Breast epithelium (tissue), 4 donors: ENCODE results near the gene CEP89. TPM values are rescaled to one million over a fixed set of nuclear protein-coding genes. Genes with fewer than 3 reads are reported as not detected.
"Not testable (repeated sequence)": the region's sequence is repeated elsewhere in the genome, so short reads cannot be mapped to it uniquely, and the experiment has no call there.

Experiments used
- DNase-seq, 2 donors: peaks; one replicate each; pipeline ENCODE4 v3.0.0-alpha.2; 2019; ENCODE audit warnings: low spot score in 2 of 2
- H3K27ac ChIP-seq, 2 donors: fragments of 200-600 bp; sonication (generic) in 1 of 2; one replicate each; pipeline ENCODE4 v1.5.1; 2016 to 2019; ENCODE audit warnings: mild to moderate bottlenecking in 1 of 2
- H3K27me3 ChIP-seq, 2 donors: fragments of 200-600 bp; sonication (generic) in 1 of 2; one replicate each; pipeline versions ENCODE4 v1.5.1 to v1.6.0; 2017 to 2019; ENCODE audit warnings: control low read depth in 1 of 2, mild to moderate bottlenecking in 1 of 2
- H3K36me3 ChIP-seq: fragments of 200-600 bp; one replicate; pipeline ENCODE4 v1.5.1; 2019
- H3K4me1 ChIP-seq, 2 donors: fragments of 200-600 bp; sonication (generic); one replicate each; pipeline ENCODE4 v1.5.1; 2016 to 2019; ENCODE audit warnings: control low read depth in 1 of 2
- H3K4me3 ChIP-seq, 3 donors: fragments of 200-600 bp; sonication (generic); 1 replicate in 2 of 3; 2 replicates in 1 of 3; pipeline ENCODE4 v1.5.1; 2016 to 2019; ENCODE audit warnings: mild to moderate bottlenecking in 3 of 3, moderate library complexity in 2 of 3
- H3K9me3 ChIP-seq, 2 donors: fragments of 200-600 bp; sonication (generic) in 1 of 2; one replicate each; pipeline ENCODE4 v1.5.1; 2016 to 2019; ENCODE audit warnings: control low read depth in 1 of 2
- CTCF ChIP-seq, 3 donors: fragments of 450-650 bp; IDR thresholded peaks; one replicate each; pipeline ENCODE4 v1.5.1; 2016 to 2017; ENCODE audit warnings: antibody characterized with exemption in 3 of 3, mild to moderate bottlenecking in 3 of 3, moderate library complexity in 3 of 3
- POLR2A ChIP-seq: fragments of 450-650 bp; IDR thresholded peaks from one replicate; pipeline ENCODE4 v1.6.1; 2016; ENCODE audit warnings: antibody characterized with exemption, mild to moderate bottlenecking, moderate library complexity
- POLR2AphosphoS5 ChIP-seq, 3 donors: sonication (generic); formaldehyde crosslinking; IDR thresholded peaks; one replicate each; pipeline ENCODE4 v1.6.1; 2017; ENCODE audit warnings: antibody characterized with exemption in 3 of 3
- intact Hi-C: fragments of 100-400 bp; cut with DNase I; formaldehyde crosslinking; loops from one replicate; pipeline ENCODE4 v1.15.1; 2023; ENCODE audit warnings: low total_unique reads
- total RNA-seq, 3 donors: library from RNA; depleted of rRNA; stranded (reverse); fragments of >200 nt; gene quantifications; one replicate each; pipeline ENCODE4 v1.1.0, GENCODE V29; 2016

CEP89 gene
- total RNA-seq, 3 donors from 2014 or later = 9.3 to 17.4 (median 16.7) TPM

GRCh38 chr19:32857584-32857983 lies 114.2 kb downstream of the CEP89 start:
- no peak overlapping the region for H3K27ac ChIP-seq
- H3K4me1 ChIP-seq = no peaks in the 10 kb centered on the region
- H3K36me3 ChIP-seq = no peaks in the 10 kb centered on the region
- H3K27me3 ChIP-seq = no peaks in the 10 kb centered on the region
- H3K9me3 ChIP-seq = no peaks in the 10 kb centered on the region
- intact Hi-C loops = no loop called here
- TF ChIP-seq POLR2A = no peak
- no peak for TF ChIP-seq CTCF (IDR thresholded peaks at IDR 0.05)
- TF ChIP-seq POLR2AphosphoS5 (IDR thresholded peaks at IDR 0.05) = no peak
- no peak for DNase-seq
- H3K4me3 ChIP-seq = no peak overlapping the region

GRCh38 chr19:32856818-32857217 lies 114.9 kb downstream of the CEP89 start:
- not testable (repeated sequence) for H3K36me3 ChIP-seq, H3K4me3 ChIP-seq

GRCh38 chr19:32852216-32852615 lies 119.5 kb downstream of the CEP89 start:
- no peak for DNase-seq
- H3K4me3 ChIP-seq = no peak overlapping the region
- no peak overlapping the region for H3K27ac ChIP-seq
- no peaks in the 10 kb centered on the region for H3K27me3 ChIP-seq
- no peaks in the 10 kb centered on the region for H3K36me3 ChIP-seq
- intact Hi-C loops = no loop called here
- TF ChIP-seq POLR2A (no peak), CTCF (IDR thresholded peaks at IDR 0.05) (no peak), POLR2AphosphoS5 (IDR thresholded peaks at IDR 0.05) (no peak)
- no peaks in the 10 kb centered on the region for H3K4me1 ChIP-seq
- H3K9me3 ChIP-seq = no peaks in the 10 kb centered on the region

More at GRCh38 chr19:32856818-32857217, 114.9 kb downstream of the CEP89 start:
- H3K27ac ChIP-seq, H3K4me1 ChIP-seq, DNase-seq, H3K9me3 ChIP-seq, H3K27me3 ChIP-seq, intact Hi-C loops: not testable (repeated sequence)

- H3K9me3 ChIP-seq, H3K27me3 ChIP-seq, H3K4me1 ChIP-seq, H3K27ac ChIP-seq, H3K36me3 ChIP-seq, DNase-seq, H3K4me3 ChIP-seq, intact Hi-C loops: not testable (repeated sequence)
These were observed 123.7 kb downstream of the CEP89 start for GRCh38 chr19:32848035-32848434.

- Histone ChIP-seq H3K27me3 (no peaks in the 10 kb centered on the region), H3K27ac (no peak overlapping the region), H3K4me1 (no peaks in the 10 kb centered on the region), H3K4me3 (no peak overlapping the region), H3K36me3 (no peaks in the 10 kb centered on the region), H3K9me3 (peaks cover 10 to 17% of the 10 kb centered on the region in 2 donors)
- intact Hi-C loops = no loop called here
- no peak for DNase-seq
- TF ChIP-seq POLR2AphosphoS5 (IDR thresholded peaks at IDR 0.05) (no peak), CTCF (IDR thresholded peaks at IDR 0.05) (no peak), POLR2A (no peak)
These were observed 128.0 kb downstream of the CEP89 start for GRCh38 chr19:32843716-32844245.

GRCh38 chr19:32842061-32842460 lies 129.7 kb downstream of the CEP89 start:
- Histone ChIP-seq H3K36me3 (no peaks in the 10 kb centered on the region), H3K27ac (no peak overlapping the region)
- intact Hi-C loops = no loop called here

More at GRCh38 chr19:32842061-32842460, 129.7 kb downstream of the CEP89 start:
- TF ChIP-seq POLR2AphosphoS5 (IDR thresholded peaks at IDR 0.05) (no peak), POLR2A (no peak), CTCF (IDR thresholded peaks at IDR 0.05) (no peak)
- no peak overlapping the region for H3K4me3 ChIP-seq
- no peaks in the 10 kb centered on the region for H3K27me3 ChIP-seq
- no peaks in the 10 kb centered on the region for H3K4me1 ChIP-seq
- no peak for DNase-seq
- H3K9me3 ChIP-seq = peaks cover 10 to 17% of the 10 kb centered on the region in 2 donors
